Activated CD4-positive, alpha-beta T cell treated with anti-CD3 and anti-CD28 coated beads for 36 hours (primary cell): Measurements from ENCODE around the gene REM1. TPM values are rescaled to one million over a fixed set of nuclear protein-coding genes. Genes with fewer than 3 reads are reported as not detected.
"Not testable (repeated sequence)": the region's sequence is repeated elsewhere in the genome, so short reads cannot be mapped to it uniquely, and the experiment has no call there.

Experiments used
- ATAC-seq: fragments of 200-7000 bp; cut with Tn5 transposase; one replicate; pipeline ENCODE4 v1.10.0; 2021; ENCODE audit warnings: mild to moderate bottlenecking, moderate library complexity
- CTCF ChIA-PET: fragments of 350-600 bp; sonication (Branson Sonifier 250); formaldehyde crosslinking; loops from one replicate; lab custom pipeline; 2021; ENCODE audit warnings: antibody characterized with exemption; lab: Charles Lee
- POLR2A ChIA-PET: fragments of 350-600 bp; sonication (Branson Sonifier 250); formaldehyde crosslinking; loops from one replicate; lab custom pipeline; 2021; ENCODE audit warnings: antibody characterized with exemption, inconsistent platforms; lab: Charles Lee
- DNase-seq: peaks from one replicate; pipeline ENCODE4 v3.0.0-alpha.2; 2020
- H3K27ac Mint-ChIP-seq: one replicate; pipeline ENCODE4 v1.8.0; 2021; ENCODE audit warnings: mixed read lengths
- H3K27me3 Mint-ChIP-seq: one replicate; pipeline ENCODE4 v1.8.0; 2021; ENCODE audit warnings: mixed read lengths
- H3K36me3 Mint-ChIP-seq: one replicate; pipeline ENCODE4 v1.8.0; 2021; ENCODE audit warnings: low read depth, mixed read lengths
- H3K4me1 Mint-ChIP-seq: one replicate; pipeline ENCODE4 v1.8.0; 2021; ENCODE audit warnings: mixed read lengths
- H3K4me3 Mint-ChIP-seq: one replicate; pipeline ENCODE4 v1.8.0; 2021; ENCODE audit warnings: mild to moderate bottlenecking, moderate library complexity, mixed read lengths
- H3K9me3 Mint-ChIP-seq: one replicate; pipeline ENCODE4 v1.8.0; 2021; ENCODE audit warnings: low read depth, mixed read lengths
- intact Hi-C, 2 experiments: fragments of 100-400 bp; cut with DNase I in 1 of 2; cut with micrococcal nuclease in 1 of 2; formaldehyde crosslinking; loops; one replicate each; pipeline versions ENCODE4 v1.14.2 to v1.15.1; 2022 to 2024; cut with DNase I, micrococcal nuclease
- total RNA-seq, 2 experiments: library from RNA; stranded (reverse); gene quantifications; one replicate each; pipeline ENCODE4 v1.2.3, GENCODE V29; 2021

REM1 gene
- total RNA-seq, 2 experiments from 2014 or later = not detected

DNA sequence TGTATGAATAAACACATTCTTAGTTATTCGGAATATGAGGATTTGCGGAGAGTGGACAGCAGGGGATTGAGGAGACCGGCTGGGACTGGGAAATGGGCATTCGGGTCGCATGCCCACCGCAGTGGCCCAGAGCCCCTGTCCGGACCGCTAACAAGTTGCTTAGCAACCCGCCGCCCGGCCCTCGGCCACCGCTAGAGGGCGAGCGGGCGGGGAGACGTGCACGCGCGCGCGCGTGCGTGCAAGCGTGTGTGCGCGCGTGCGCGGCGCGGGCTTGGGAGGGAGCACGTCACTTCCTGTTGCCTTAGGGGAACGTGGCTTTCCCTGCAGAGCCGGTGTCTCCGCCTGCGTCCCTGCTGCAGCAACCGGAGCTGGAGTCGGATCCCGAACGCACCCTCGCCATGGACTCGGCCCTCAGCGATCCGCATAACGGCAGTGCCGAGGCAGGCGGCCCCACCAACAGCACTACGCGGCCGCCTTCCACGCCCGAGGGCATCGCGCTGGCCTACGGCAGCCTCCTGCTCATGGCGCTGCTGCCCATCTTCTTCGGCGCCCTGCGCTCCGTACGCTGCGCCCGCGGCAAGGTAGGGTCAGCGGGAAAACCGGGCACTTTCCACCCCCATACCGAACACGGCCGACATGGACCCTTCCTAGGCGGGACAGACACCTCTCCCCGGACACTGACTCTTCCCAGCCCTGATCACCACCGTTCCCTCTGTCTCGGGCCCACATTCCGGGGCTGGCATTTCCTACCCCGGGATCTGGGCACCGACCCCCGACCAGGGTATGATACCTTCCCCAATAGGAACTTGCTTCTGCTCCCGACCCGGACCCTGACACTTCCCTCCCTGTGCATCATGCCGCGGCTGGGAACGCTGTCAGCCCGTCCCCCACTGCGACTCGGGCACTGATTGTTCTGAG, 39.3 kb downstream of the REM1 start, which contains the start of gene HM13:
Gene HM13 (plus strand): TSS at position 289 of the 918 bp plus-strand sequence. CDS start 110 bp downstream, at position 399.
- no peaks in the 10 kb centered on the region for H3K27me3 Mint-ChIP-seq
- peaks cover 6% of the 10 kb centered on the region for H3K4me1 Mint-ChIP-seq
- no peaks in the 10 kb centered on the region for H3K9me3 Mint-ChIP-seq
- peaks cover 7% of the 10 kb centered on the region for H3K36me3 Mint-ChIP-seq
- DNase-seq (peak; percentile 93), ATAC-seq (peak; percentile 79)
- no peak within 1 kb of the TSS for H3K4me3 Mint-ChIP-seq
- intact Hi-C loops = loop anchor here (1.0 to 2.0 kb wide), 9 partner anchors 11 to 225 kb away; partner anchors contain the start of gene TPX2 (in 1 of the 2)
- ChIA-PET CTCF (interaction anchor here (0.6 to 1.3 kb wide), 3 partner anchors 13 to 224 kb away, joined by 3 to 4 read pairs (median 4); no protein-coding TSS in a partner anchor), POLR2A (no interaction called here)
- H3K27ac Mint-ChIP-seq = peak within 1 kb of the TSS; percentile 58

GRCh38 chr20:31515072-31515774, 40.1 kb downstream of the REM1 start:
- H3K36me3 Mint-ChIP-seq = peaks cover 11% of the 10 kb centered on the region
- CTCF ChIA-PET = interaction anchor here (0.5 to 1.2 kb wide), 3 partner anchors 26 to 54 kb away, joined by 3 read pairs; no protein-coding TSS in a partner anchor
- intact Hi-C loops = loop anchor here (2.0 kb wide), 2 partner anchors 32 to 98 kb away; a partner anchor contains a TSS
- no peaks in the 10 kb centered on the region for H3K9me3 Mint-ChIP-seq
- ATAC-seq = no peak
- peaks cover 9% of the 10 kb centered on the region for H3K4me1 Mint-ChIP-seq
- no peak overlapping the region for H3K27ac Mint-ChIP-seq
- H3K4me3 Mint-ChIP-seq = no peak overlapping the region
- no peak for DNase-seq
- POLR2A ChIA-PET = no interaction called here
- no peaks in the 10 kb centered on the region for H3K27me3 Mint-ChIP-seq

DNA sequence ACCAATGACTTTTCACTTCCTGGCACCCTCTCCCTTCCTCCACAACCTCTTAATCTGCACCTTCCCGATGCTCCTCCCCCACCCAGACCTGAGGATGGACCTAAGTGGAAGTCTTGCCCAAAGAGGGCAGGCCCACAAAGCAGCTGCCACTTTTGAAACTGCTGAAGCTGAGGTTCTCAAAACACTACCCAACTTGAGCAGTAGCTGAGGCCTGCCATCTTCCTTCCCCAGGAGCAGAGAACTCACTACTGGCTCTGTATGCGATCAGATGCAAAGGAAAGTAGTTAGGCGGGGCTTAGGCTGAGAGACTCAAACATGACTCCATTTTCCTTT, 40.7 kb downstream of the REM1 start:
- no peaks in the 10 kb centered on the region for H3K27me3 Mint-ChIP-seq
- intact Hi-C loops = loop anchor here (2.0 kb wide), 2 partner anchors 31 to 97 kb away; a partner anchor contains a TSS

GRCh38 chr20:31516166-31516565, 41.1 kb downstream of the REM1 start:
- CTCF ChIA-PET = interaction anchor here (0.8 kb wide), 1 partner anchor 96 kb away, joined by 4 read pairs; no protein-coding TSS in a partner anchor
- intact Hi-C loops = no loop called here
- DNase-seq (no peak), ATAC-seq (no peak)
- Mint-ChIP-seq H3K36me3 (peaks cover 15% of the 10 kb centered on the region), H3K4me3 (no peak overlapping the region), H3K9me3 (no peaks in the 10 kb centered on the region), H3K27me3 (no peaks in the 10 kb centered on the region), H3K27ac (no peak overlapping the region), H3K4me1 (peaks cover 18% of the 10 kb centered on the region)
- POLR2A ChIA-PET = interaction anchor here (1.0 kb wide), 1 partner anchor 55 kb away, joined by 3 read pairs; no protein-coding TSS in a partner anchor

More for the DNA sequence above, 40.7 kb downstream of the REM1 start:
- POLR2A ChIA-PET = no interaction called here
- CTCF ChIA-PET = interaction anchor here (0.5 to 0.8 kb wide), 3 partner anchors 47 to 97 kb away, joined by 3 to 4 read pairs (median 3); no protein-coding TSS in a partner anchor
- DNase-seq (peak; percentile 41), ATAC-seq (peak; percentile 23)
- Mint-ChIP-seq H3K27ac (no peak overlapping the region), H3K36me3 (peaks cover 13% of the 10 kb centered on the region), H3K4me1 (peaks cover 14% of the 10 kb centered on the region), H3K9me3 (no peaks in the 10 kb centered on the region), H3K4me3 (no peak overlapping the region)

DNA sequence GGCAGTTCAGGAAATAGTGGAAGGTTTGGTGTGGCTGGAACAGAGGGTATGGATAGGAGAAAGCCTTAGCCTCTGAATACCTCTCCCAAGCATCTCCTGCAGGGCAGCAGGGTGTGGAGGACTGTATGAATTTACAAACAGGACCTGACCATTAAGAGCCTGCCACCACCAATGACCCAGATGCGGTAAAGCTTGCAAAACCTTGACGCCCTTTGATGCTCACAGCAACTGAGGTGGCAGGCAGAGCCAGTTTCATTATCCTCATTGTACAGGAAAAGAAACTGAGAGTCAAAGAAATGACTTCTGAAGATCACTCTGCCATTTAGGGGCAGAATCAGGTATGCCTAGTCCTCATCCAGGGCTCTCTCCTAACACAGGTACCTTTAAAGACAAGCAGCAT, 41.6 kb downstream of the REM1 start:
- Mint-ChIP-seq H3K9me3 (no peaks in the 10 kb centered on the region), H3K36me3 (peaks cover 15% of the 10 kb centered on the region), H3K27ac (no peak overlapping the region), H3K4me3 (no peak overlapping the region), H3K4me1 (peaks cover 22% of the 10 kb centered on the region), H3K27me3 (no peaks in the 10 kb centered on the region)
- CTCF ChIA-PET = no interaction called here
- DNase-seq (peak; percentile 56), ATAC-seq (peak; percentile 41)
- POLR2A ChIA-PET = interaction anchor here (1.0 kb wide), 1 partner anchor 56 kb away, joined by 3 read pairs; no protein-coding TSS in a partner anchor
- intact Hi-C loops = no loop called here

GRCh38 chr20:31517373-31517772, 42.3 kb downstream of the REM1 start:
- CTCF ChIA-PET = no interaction called here
- peaks cover 18% of the 10 kb centered on the region for H3K36me3 Mint-ChIP-seq

DNA sequence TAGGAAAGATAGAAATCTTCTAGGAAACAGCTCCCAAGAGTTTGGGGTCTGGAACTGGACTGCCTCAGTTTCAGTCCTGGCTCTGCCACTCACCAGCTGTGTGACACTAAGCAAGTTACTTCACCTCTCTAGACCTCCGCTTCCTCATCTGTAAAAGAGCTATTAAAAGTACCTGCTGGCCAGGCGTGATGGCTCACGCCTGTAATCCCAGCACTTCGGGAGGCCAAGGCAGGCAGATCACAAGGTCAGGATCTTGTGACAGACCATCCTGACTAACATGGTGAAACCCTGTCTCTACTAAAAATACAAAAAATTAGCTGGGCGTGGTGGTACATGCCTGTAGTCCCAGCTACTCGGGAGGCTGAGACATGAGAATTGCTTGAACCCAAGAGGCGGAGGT, 46.2 kb downstream of the REM1 start:
- CTCF ChIA-PET = interaction anchor here (0.7 to 1.5 kb wide), 8 partner anchors 8 to 92 kb away, joined by 3 to 7 read pairs (median 4); no protein-coding TSS in a partner anchor
- POLR2A ChIA-PET = interaction anchor here (0.6 to 1.2 kb wide), 3 partner anchors 9 to 46 kb away, joined by 3 to 4 read pairs (median 3); no protein-coding TSS in a partner anchor
- ATAC-seq, H3K4me3 Mint-ChIP-seq, intact Hi-C loops, DNase-seq, H3K27ac Mint-ChIP-seq, H3K9me3 Mint-ChIP-seq, H3K27me3 Mint-ChIP-seq: not testable (repeated sequence)
- H3K4me1 Mint-ChIP-seq = peaks cover 43% of the 10 kb centered on the region
- peaks cover 22% of the 10 kb centered on the region for H3K36me3 Mint-ChIP-seq

More at GRCh38 chr20:31517373-31517772, 42.3 kb downstream of the REM1 start:
- H3K4me1 Mint-ChIP-seq = peaks cover 27% of the 10 kb centered on the region
- intact Hi-C loops = no loop called here
- H3K4me3 Mint-ChIP-seq = no peak overlapping the region
- DNase-seq (peak; percentile 22), ATAC-seq (no peak)
- no peak overlapping the region for H3K27ac Mint-ChIP-seq
- no peaks in the 10 kb centered on the region for H3K9me3 Mint-ChIP-seq
- no peaks in the 10 kb centered on the region for H3K27me3 Mint-ChIP-seq
- POLR2A ChIA-PET = no interaction called here

DNA sequence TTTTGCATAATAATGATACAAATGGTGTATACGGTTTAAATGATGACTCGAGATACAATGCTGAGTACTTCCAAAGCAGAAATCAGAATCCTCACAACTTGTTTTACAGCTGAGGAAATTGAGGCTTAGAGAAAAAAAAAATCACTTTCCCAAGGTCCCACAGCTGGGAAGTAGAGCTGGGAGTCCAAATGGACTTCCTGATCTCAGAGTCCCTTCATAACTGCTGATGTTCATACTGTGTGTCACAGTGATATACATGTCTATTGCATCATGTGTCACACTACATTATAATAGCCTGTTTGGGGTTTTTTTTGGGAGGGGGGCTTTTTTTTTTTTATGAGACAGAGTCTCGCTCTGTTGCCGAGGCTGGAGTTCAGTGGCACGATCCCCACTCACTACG, 47.6 kb downstream of the REM1 start:
- Mint-ChIP-seq H3K27me3 (no peaks in the 10 kb centered on the region), H3K4me3 (no peak overlapping the region), H3K36me3 (peaks cover 31% of the 10 kb centered on the region), H3K4me1 (peaks cover 43% of the 10 kb centered on the region), H3K27ac (no peak overlapping the region), H3K9me3 (no peaks in the 10 kb centered on the region)
- ChIA-PET POLR2A (interaction anchor here (0.6 kb wide), 1 partner anchor 31 kb away, joined by 4 read pairs; no protein-coding TSS in a partner anchor), CTCF (interaction anchor here (0.7 to 1.3 kb wide), 2 partner anchors 90 to 340 kb away, joined by 3 to 4 read pairs; no protein-coding TSS in a partner anchor)
- DNase-seq = no peak
- intact Hi-C loops = no loop called here
- ATAC-seq = no peak

DNA sequence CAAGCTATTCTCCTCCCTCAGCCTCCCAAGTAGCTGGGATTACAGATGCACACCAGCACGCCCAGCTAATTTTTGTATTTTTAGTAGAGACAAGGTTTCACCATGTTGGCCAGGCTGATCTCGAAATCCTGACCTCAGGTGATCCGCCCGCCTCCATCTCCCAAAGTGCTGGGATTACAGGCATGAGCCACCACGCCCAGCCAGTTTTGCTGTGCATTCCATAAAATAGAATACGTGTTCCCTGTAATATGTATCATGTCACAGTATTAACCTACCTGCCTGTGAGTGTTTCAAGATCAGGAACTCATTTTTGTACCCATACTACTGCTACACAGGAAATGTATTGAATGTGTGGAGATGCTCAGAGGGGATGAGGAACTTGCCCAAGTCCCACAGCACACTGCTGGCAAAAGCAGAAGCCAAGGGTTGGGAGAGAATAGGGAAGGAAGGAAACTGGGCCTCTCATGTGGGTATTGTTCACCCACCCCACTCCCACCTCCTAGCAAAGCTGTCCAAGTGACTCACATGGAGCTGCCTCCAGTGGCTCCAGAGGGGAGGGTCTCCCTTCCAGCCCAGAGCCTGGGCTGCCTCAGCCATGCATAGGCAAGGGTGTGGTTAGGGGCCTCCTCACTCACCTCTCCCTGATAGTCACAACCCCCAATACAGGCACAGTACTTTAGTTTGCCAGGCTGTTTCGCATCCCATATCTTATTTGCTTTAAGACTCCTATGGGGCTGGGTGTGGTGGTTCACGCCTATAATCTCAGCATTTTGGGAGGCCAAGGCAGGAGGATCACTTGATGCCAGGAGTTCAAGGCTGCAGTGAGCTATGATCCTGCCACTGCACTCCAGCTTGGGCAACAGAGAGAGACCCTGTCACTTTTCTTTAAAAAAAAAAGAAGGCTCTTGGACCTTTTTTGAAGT, 48.5 kb downstream of the REM1 start:
- no peak overlapping the region for H3K4me3 Mint-ChIP-seq
- H3K27ac Mint-ChIP-seq = no peak overlapping the region
- DNase-seq (no peak), ATAC-seq (peak; percentile 32)
- peaks cover 43% of the 10 kb centered on the region for H3K4me1 Mint-ChIP-seq
- intact Hi-C loops = no loop called here
- peaks cover 33% of the 10 kb centered on the region for H3K36me3 Mint-ChIP-seq
- ChIA-PET CTCF (interaction anchor here (0.7 to 1.0 kb wide), 2 partner anchors 20 to 339 kb away, joined by 3 read pairs; no protein-coding TSS in a partner anchor), POLR2A (interaction anchor here (0.6 kb wide), 1 partner anchor 32 kb away, joined by 4 read pairs; no protein-coding TSS in a partner anchor)
- H3K9me3 Mint-ChIP-seq = no peaks in the 10 kb centered on the region
- H3K27me3 Mint-ChIP-seq = no peaks in the 10 kb centered on the region

DNA sequence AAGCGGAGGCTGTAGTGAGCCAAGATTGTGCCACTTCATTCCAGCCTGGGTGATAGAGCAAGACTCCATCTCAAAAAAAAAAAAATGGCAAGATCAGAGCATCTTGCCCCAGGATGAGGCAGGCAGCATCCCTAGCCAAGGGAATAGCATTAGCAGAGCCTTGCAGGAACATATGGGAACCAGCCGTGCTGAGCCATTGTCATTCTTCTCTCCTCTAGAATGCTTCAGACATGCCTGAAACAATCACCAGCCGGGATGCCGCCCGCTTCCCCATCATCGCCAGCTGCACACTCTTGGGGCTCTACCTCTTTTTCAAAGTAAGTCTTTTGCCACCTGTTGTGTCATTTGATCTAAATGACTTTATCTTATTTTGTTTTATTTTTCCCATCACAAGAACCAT, 52.2 kb downstream of the REM1 start:
- ChIA-PET CTCF (interaction anchor here (0.5 to 1.3 kb wide), 4 partner anchors 12 to 1504 kb away, joined by 3 to 4 read pairs (median 3); partner anchors contain the start of gene BPIFB6), POLR2A (no interaction called here)
- Mint-ChIP-seq H3K4me3 (no peak overlapping the region), H3K36me3 (peaks cover 34% of the 10 kb centered on the region), H3K4me1 (peaks cover 16% of the 10 kb centered on the region), H3K27ac (no peak overlapping the region), H3K9me3 (no peaks in the 10 kb centered on the region), H3K27me3 (no peaks in the 10 kb centered on the region)
- intact Hi-C loops = no loop called here
- DNase-seq (no peak), ATAC-seq (no peak)
